Measurements from ENCODE around the gene XYLT1.

XYLT1 gene

GRCh38 chr16:17260276-17260849 is 210.4 kb downstream of the XYLT1 start:
- no peak for DNase-seq (ENCODE audit: low read depth in 3 of 3)

- no peak for DNase-seq (ENCODE audit: low read depth in 3 of 3)
Measured at GRCh38 chr16:17259751-17260270, 210.9 kb downstream of the XYLT1 start.

GRCh38 chr16:17258848-17259713 is 211.7 kb downstream of the XYLT1 start:
- DNase-seq (ENCODE audit: low read depth in 3 of 3) = no peak

GRCh38 chr16:17258077-17258599 is 212.6 kb downstream of the XYLT1 start:
- DNase-seq (ENCODE audit: low read depth in 3 of 3) = no peak

GRCh38 chr16:17257426-17258023 is 213.2 kb downstream of the XYLT1 start:
- no peak for DNase-seq (ENCODE audit: low read depth in 3 of 3)

GRCh38 chr16:17252701-17253100 is 218.1 kb downstream of the XYLT1 start:
- DNase-seq (ENCODE audit: low read depth in 3 of 3) = no peak

- no peak for DNase-seq (ENCODE audit: low read depth in 3 of 3)
Measured at GRCh38 chr16:17252064-17252463, 218.7 kb downstream of the XYLT1 start.

- no peak for DNase-seq (ENCODE audit: low read depth in 3 of 3)
Measured at GRCh38 chr16:17251496-17251895, 219.3 kb downstream of the XYLT1 start.

- DNase-seq (ENCODE audit: low read depth in 3 of 3) = no peak
Measured at GRCh38 chr16:17246974-17247732, 223.6 kb downstream of the XYLT1 start.

- DNase-seq (ENCODE audit: low read depth in 3 of 3) = no peak
Measured at GRCh38 chr16:17246268-17246885, 224.4 kb downstream of the XYLT1 start.

- no peak for DNase-seq (ENCODE audit: low read depth in 3 of 3)
Measured at GRCh38 chr16:17245776-17246175, 225.0 kb downstream of the XYLT1 start.

- no peak for DNase-seq (ENCODE audit: low read depth in 3 of 3)
Measured at GRCh38 chr16:17244872-17245551, 225.7 kb downstream of the XYLT1 start.

- DNase-seq (ENCODE audit: low read depth in 3 of 3) = no peak
Measured at GRCh38 chr16:17241264-17241835, 229.4 kb downstream of the XYLT1 start.

GRCh38 chr16:17238285-17239028 is 232.3 kb downstream of the XYLT1 start:
- DNase-seq (ENCODE audit: low read depth in 3 of 3) = no peak

GRCh38 chr16:17237350-17237944 is 233.3 kb downstream of the XYLT1 start:
- no peak for DNase-seq (ENCODE audit: low read depth in 3 of 3)

GRCh38 chr16:17235147-17235815 is 235.5 kb downstream of the XYLT1 start:
- DNase-seq (ENCODE audit: low read depth in 3 of 3) = no peak

- no peak for DNase-seq (ENCODE audit: low read depth in 3 of 3)
Measured at GRCh38 chr16:17233318-17234002, 237.3 kb downstream of the XYLT1 start.

GRCh38 chr16:17232487-17232886 is 238.3 kb downstream of the XYLT1 start:
- DNase-seq (ENCODE audit: low read depth in 3 of 3) = no peak
